T-cell (primary cell): ENCODE measurements around the gene B4GALT7. TPM values are rescaled to one million over a fixed set of nuclear protein-coding genes. Genes with fewer than 3 reads are reported as not detected.
"Not testable (repeated sequence)": the region's sequence is repeated elsewhere in the genome, so short reads cannot be mapped to it uniquely, and the experiment has no call there.

Experiments used
- ATAC-seq, 4 experiments: fragments of 200-7000 bp in 3 of 4; fragments of 150-1000 bp in 1 of 4; cut with Tn5 transposase; replicated peaks in 1 of 4; 1 replicate in 3 of 4; 2 replicates in 1 of 4; pipeline ENCODE4 v1.10.0; 2021; ENCODE audit warnings: moderate library complexity in 3 of 4, mild to moderate bottlenecking in 2 of 4, moderate number of reproducible peaks in 1 of 4
- CTCF ChIA-PET, 2 donors: fragments of 300-600 bp; sonication (Branson Sonifier 250); formaldehyde crosslinking; loops; one replicate each; lab custom pipeline; 2022; ENCODE audit warnings: antibody characterized with exemption in 2 of 2; lab: Charles Lee
- POLR2A ChIA-PET, 2 donors: fragments of 300-600 bp; sonication (Branson Sonifier 250); formaldehyde crosslinking; loops; one replicate each; lab custom pipeline; 2022; ENCODE audit warnings: antibody characterized with exemption in 2 of 2; lab: Charles Lee
- DNase-seq, 35 experiments: peaks; one replicate each; pipeline versions ENCODE4 v3.0.0 to v3.0.0-alpha.2; 2013 to 2023
- H3K27ac ChIP-seq: one replicate; pipeline ENCODE4 v1.5.1; 2013; ENCODE audit warnings: low read length
- H3K27me3 ChIP-seq, 2 experiments: replicated peaks in 1 of 2; 1 replicate in 1 of 2; 2 replicates in 1 of 2; pipeline versions ENCODE4 v1.6.1 to v1.7.0; 2013; ENCODE audit warnings: low read length in 1 of 2, mixed read lengths in 1 of 2; ENCODE audit not compliant: control insufficient read depth in 2 of 2, insufficient read depth in 2 of 2; ENCODE audit errors: extremely low read depth in 1 of 2
- H3K36me3 ChIP-seq, 2 donors: 1 replicate in 1 of 2; 2 replicates in 1 of 2; pipeline versions ENCODE4 v1.6.1 to v1.7.0; 2013; ENCODE audit warnings: low read length in 1 of 2; ENCODE audit not compliant: control insufficient read depth in 2 of 2, insufficient read depth in 1 of 2; ENCODE audit errors: extremely low read depth in 1 of 2
- H3K4me1 ChIP-seq, 2 experiments: 1 replicate in 1 of 2; 2 replicates in 1 of 2; pipeline versions ENCODE4 v1.6.1 to v1.7.0; 2013; ENCODE audit warnings: low read length in 2 of 2, mixed read lengths in 1 of 2; ENCODE audit not compliant: insufficient read depth in 2 of 2, control insufficient read depth in 1 of 2; ENCODE audit errors: extremely low read depth in 1 of 2
- H3K4me3 ChIP-seq, 2 donors: 1 replicate in 1 of 2; 2 replicates in 1 of 2; pipeline versions ENCODE4 v1.5.1 to v1.7.0; 2013; ENCODE audit warnings: mild to moderate bottlenecking in 2 of 2, low read length in 1 of 2, moderate library complexity in 1 of 2; ENCODE audit not compliant: control insufficient read depth in 1 of 2; ENCODE audit errors: extremely low read depth in 1 of 2
- H3K9me3 ChIP-seq: 2 replicates; pipeline ENCODE4 v1.7.0; 2013
- H3K27ac Mint-ChIP-seq, 2 donors: one replicate each; pipeline ENCODE4 v1.8.0; 2020 to 2021; ENCODE audit warnings: mild to moderate bottlenecking in 2 of 2, mixed read lengths in 2 of 2
- H3K27me3 Mint-ChIP-seq, 2 donors: one replicate each; pipeline ENCODE4 v1.8.0; 2021 to 2022; ENCODE audit warnings: mixed read lengths in 2 of 2
- H3K36me3 Mint-ChIP-seq: one replicate; pipeline ENCODE4 v1.8.0; 2021; ENCODE audit warnings: mixed read lengths
- H3K4me1 Mint-ChIP-seq, 3 donors: one replicate each; pipeline ENCODE4 v1.8.0; 2020 to 2022; ENCODE audit warnings: mixed read lengths in 3 of 3, mild to moderate bottlenecking in 1 of 3
- H3K4me3 Mint-ChIP-seq, 3 donors: one replicate each; pipeline ENCODE4 v1.8.0; 2020 to 2022; ENCODE audit warnings: mild to moderate bottlenecking in 3 of 3, mixed read lengths in 3 of 3, moderate library complexity in 3 of 3
- H3K9me3 Mint-ChIP-seq, 3 donors: one replicate each; pipeline ENCODE4 v1.8.0; 2020 to 2022; ENCODE audit warnings: mixed read lengths in 3 of 3
- WGBS: methylation state at CpG from one replicate; pipeline ENCODE4 v1.1.5; 2013; ENCODE audit warnings: missing lambda C conversion rate; ENCODE audit not compliant: insufficient coverage; 5-methylcytosine and 5-hydroxymethylcytosine counted together
- total RNA-seq, 35 experiments: library from RNA in 6 of 35; stranded (reverse) in 6 of 35; fragments of 120-200 nt in 1 of 35; gene quantifications; one replicate each; pipeline versions ENCODE4 v1.2.1 to v1.2.4 and lab custom pipeline; 2013 to 2026

B4GALT7 gene
- total RNA-seq, 5 donors from 2014 or later (not counting 1 experiment from before 2014, with no cell fraction given), result 30.4 to 46.7 (median 39.1) TPM

DNA sequence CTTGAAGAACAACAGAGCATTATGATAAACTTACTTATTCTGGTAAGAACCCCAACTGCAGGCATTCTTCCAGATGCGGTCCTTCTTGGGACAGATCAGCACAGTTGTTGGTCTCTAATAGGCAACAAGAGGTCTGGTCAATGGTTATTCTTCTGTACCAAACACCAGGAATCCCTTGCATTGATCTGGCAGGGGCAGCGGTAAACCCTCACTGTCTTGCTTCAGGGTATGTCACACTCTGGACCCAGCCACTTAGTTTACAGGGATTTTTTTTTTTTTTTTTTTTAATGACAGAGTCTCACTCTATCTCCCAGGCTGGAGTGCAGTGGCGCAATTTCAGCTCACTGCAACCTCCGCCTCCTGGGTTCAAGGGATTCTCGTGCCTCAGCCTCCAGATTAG is 44.3 kb upstream of the B4GALT7 start:
- H3K27me3 Mint-ChIP-seq, result no peaks in the 10 kb centered on the region
- H3K4me1 Mint-ChIP-seq, result peaks cover 27 to 40% (median 36%) of the 10 kb centered on the region in 3 donors
- peaks cover 5% of the 10 kb centered on the region for H3K36me3 Mint-ChIP-seq
- Histone ChIP-seq H3K36me3 (peaks cover 2 to 7% of the 10 kb centered on the region in 2 donors), H3K4me3 (no peak overlapping the region), H3K9me3 (no peaks in the 10 kb centered on the region), H3K27ac (no peak overlapping the region), H3K27me3 (no peaks in the 10 kb centered on the region), H3K4me1 (peaks cover 13 to 26% of the 10 kb centered on the region in 2 experiments)
- peak overlapping the region in 1 of 3 donors; percentile 85 for H3K4me3 Mint-ChIP-seq
- DNase-seq (no peak), ATAC-seq (no peak)
- H3K9me3 Mint-ChIP-seq, result no peaks in the 10 kb centered on the region
- ChIA-PET CTCF (no interaction called here), POLR2A (no interaction called here)
- no peak overlapping the region for H3K27ac Mint-ChIP-seq
- whole genome bisulfite sequencing, result 100% methylated on average over 2 of the region's 5 CpGs

DNA sequence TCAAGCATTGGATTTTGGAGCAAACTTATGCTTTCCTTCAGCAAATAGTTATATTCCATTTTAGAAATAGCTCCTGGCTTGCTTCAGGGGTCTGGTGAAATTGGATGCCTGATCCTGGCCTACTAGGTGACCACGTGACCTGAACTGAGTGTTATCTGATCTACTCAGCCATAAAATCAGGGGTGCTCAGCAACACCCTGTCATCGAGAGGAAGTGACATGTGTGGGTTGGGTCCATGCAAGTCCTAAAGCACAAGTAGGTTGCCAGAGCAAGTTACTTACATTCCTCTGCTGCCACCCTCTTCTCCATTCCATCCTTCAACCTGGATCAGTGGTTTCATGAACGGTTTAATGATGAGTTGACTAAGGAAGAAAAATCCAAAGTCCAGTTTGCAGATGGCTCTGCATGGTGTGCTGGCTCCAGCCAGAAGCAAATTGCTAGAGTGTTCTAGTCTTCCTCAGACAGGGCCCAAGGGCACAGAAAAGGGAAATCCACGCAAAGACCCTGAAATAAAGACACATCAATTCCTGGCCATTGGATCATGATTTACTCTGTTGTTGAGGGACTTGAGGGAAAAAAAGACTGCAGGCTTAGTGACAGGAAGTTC is 42.8 kb upstream of the B4GALT7 start:
- ChIA-PET CTCF (no interaction called here), POLR2A (interaction anchor here in 1 of 2 donors (0.6 kb wide), 1 partner anchor 982 kb away, joined by 4 read pairs; no protein-coding TSS in a partner anchor)
- Histone ChIP-seq H3K36me3 (no peaks in the 10 kb centered on the region), H3K27me3 (no peaks in the 10 kb centered on the region), H3K4me1 (peaks cover 12 to 26% of the 10 kb centered on the region in 2 experiments), H3K4me3 (no peak overlapping the region), H3K27ac (peak overlapping the region; percentile 8), H3K9me3 (no peaks in the 10 kb centered on the region)
- DNase-seq (peak in 3 of 35 experiments; percentile 2 to 36 (median 13)), ATAC-seq (no peak)
- peaks cover 23 to 36% (median 27%) of the 10 kb centered on the region in 3 donors for H3K4me1 Mint-ChIP-seq
- peak overlapping the region; percentile 31 to 55 for H3K27ac Mint-ChIP-seq
- no peaks in the 10 kb centered on the region for H3K9me3 Mint-ChIP-seq
- no peak overlapping the region for H3K4me3 Mint-ChIP-seq
- 60% methylated on average over 1 of the region's 4 CpGs for WGBS
- no peaks in the 10 kb centered on the region for H3K27me3 Mint-ChIP-seq
- peaks cover 2% of the 10 kb centered on the region for H3K36me3 Mint-ChIP-seq

GRCh38 chr5:177557796-177558195 is 42.1 kb upstream of the B4GALT7 start:
- no peaks in the 10 kb centered on the region for H3K27me3 ChIP-seq
- no peaks in the 10 kb centered on the region for H3K36me3 ChIP-seq
- CTCF ChIA-PET, result no interaction called here
- H3K4me1 ChIP-seq, result peaks cover 9 to 24% of the 10 kb centered on the region in 2 experiments
- 82% methylated on average over 3 of the region's 5 CpGs for WGBS
- H3K4me3 Mint-ChIP-seq, result no peak overlapping the region
- H3K4me3 ChIP-seq, result no peak overlapping the region
- no peaks in the 10 kb centered on the region for H3K9me3 Mint-ChIP-seq
- DNase-seq (no peak), ATAC-seq (no peak)
- H3K27ac Mint-ChIP-seq, result peak overlapping the region in 1 of 2 donors; percentile 55
- POLR2A ChIA-PET, result interaction anchor here in 1 of 2 donors (0.6 kb wide), 1 partner anchor 981 kb away, joined by 4 read pairs; no protein-coding TSS in a partner anchor
- H3K9me3 ChIP-seq, result no peaks in the 10 kb centered on the region
- no peaks in the 10 kb centered on the region for H3K27me3 Mint-ChIP-seq
- H3K36me3 Mint-ChIP-seq, result no peaks in the 10 kb centered on the region
- H3K4me1 Mint-ChIP-seq, result peaks cover 16 to 30% (median 21%) of the 10 kb centered on the region in 3 donors
- H3K27ac ChIP-seq, result no peak overlapping the region

- H3K9me3 Mint-ChIP-seq, H3K27me3 ChIP-seq, ATAC-seq, DNase-seq, H3K36me3 Mint-ChIP-seq, CTCF ChIA-PET, H3K27me3 Mint-ChIP-seq, H3K27ac ChIP-seq, H3K27ac Mint-ChIP-seq, POLR2A ChIA-PET, H3K4me3 ChIP-seq, H3K36me3 ChIP-seq, H3K4me3 Mint-ChIP-seq, H3K9me3 ChIP-seq: not testable (repeated sequence)
- H3K4me1 Mint-ChIP-seq, result peaks cover 7 to 20% (median 14%) of the 10 kb centered on the region in 3 donors
- H3K4me1 ChIP-seq, result peaks cover 0 to 12% of the 10 kb centered on the region in 2 experiments
- 94% methylated on average over 2 of the region's 8 CpGs for WGBS
Observed at GRCh38 chr5:177559446-177559941, 40.4 kb upstream of the B4GALT7 start.

DNA sequence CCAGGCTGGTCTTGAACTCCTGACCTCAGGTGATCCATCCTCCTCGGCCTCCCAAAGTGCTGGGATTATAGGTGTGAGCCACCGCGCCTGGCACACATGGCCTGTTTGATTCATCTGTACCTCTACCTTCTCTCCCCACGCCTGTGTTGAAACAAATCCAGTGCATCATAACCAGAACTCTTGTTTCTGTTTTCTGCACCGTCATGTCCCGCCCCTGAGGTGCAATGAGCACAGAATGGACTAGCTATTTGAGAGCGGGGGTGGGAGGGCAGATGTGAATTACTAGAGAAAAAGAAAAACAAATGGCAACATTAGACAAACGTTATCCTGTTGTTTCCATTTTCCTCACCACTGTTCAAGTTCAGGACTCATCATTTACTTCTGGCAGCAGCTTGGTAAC is 34.9 kb upstream of the B4GALT7 start:
- ATAC-seq (no peak), DNase-seq (no peak)
- Histone ChIP-seq H3K27ac (no peak overlapping the region), H3K36me3 (no peaks in the 10 kb centered on the region), H3K27me3 (peaks cover 0 to 16% of the 10 kb centered on the region in 2 experiments), H3K4me1 (no peaks in the 10 kb centered on the region), H3K4me3 (no peak overlapping the region), H3K9me3 (no peaks in the 10 kb centered on the region)
- Mint-ChIP-seq H3K27ac (no peak overlapping the region), H3K27me3 (peaks cover 18 to 19% of the 10 kb centered on the region in 2 donors), H3K4me1 (no peaks in the 10 kb centered on the region), H3K9me3 (no peaks in the 10 kb centered on the region), H3K36me3 (no peaks in the 10 kb centered on the region), H3K4me3 (no peak overlapping the region)
- WGBS, result no CpG with 5 or more reads among the region's 8 CpGs
- CTCF ChIA-PET, result no interaction called here
- POLR2A ChIA-PET, result interaction anchor here in 1 of 2 donors (0.6 kb wide), 1 partner anchor 28 kb away, joined by 3 read pairs; no protein-coding TSS in a partner anchor

- Histone ChIP-seq H3K36me3 (no peaks in the 10 kb centered on the region), H3K4me3 (no peak overlapping the region), H3K27me3 (peaks cover 0 to 19% of the 10 kb centered on the region in 2 experiments), H3K27ac (no peak overlapping the region), H3K4me1 (no peaks in the 10 kb centered on the region), H3K9me3 (no peaks in the 10 kb centered on the region)
- no peak overlapping the region for H3K4me3 Mint-ChIP-seq
- no peak overlapping the region for H3K27ac Mint-ChIP-seq
- H3K4me1 Mint-ChIP-seq, result no peaks in the 10 kb centered on the region
- no peaks in the 10 kb centered on the region for H3K9me3 Mint-ChIP-seq
- H3K27me3 Mint-ChIP-seq, result peaks cover 18 to 19% of the 10 kb centered on the region in 2 donors
- ATAC-seq (no peak), DNase-seq (no peak)
- no peaks in the 10 kb centered on the region for H3K36me3 Mint-ChIP-seq
- ChIA-PET CTCF (no interaction called here), POLR2A (no interaction called here)
- 73% methylated on average over 5 of the region's 7 CpGs for WGBS
Observed at GRCh38 chr5:177568326-177568725, 31.6 kb upstream of the B4GALT7 start.
